Measurements from ENCODE around the gene TMOD3. TPM values are rescaled to one million over a fixed set of nuclear protein-coding genes. Genes with fewer than 3 reads are reported as not detected.

The TMOD3 gene
- polyA plus RNA-seq, 1 experiment = 5.8 TPM

GRCh38 chr15:51801391-51801835 is 28.0 kb upstream of the TMOD3 start:
- Histone ChIP-seq H3K27me3 (ENCODE audit: control insufficient read depth, insufficient read depth, low read length) (no peaks in the 10 kb centered on the region), H3K4me3 (ENCODE audit: low read depth, low read length) (no peak overlapping the region), H3K36me3 (ENCODE audit: control insufficient read depth, insufficient read depth, low read length) (no peaks in the 10 kb centered on the region)
- peak; percentile 59 for TF ChIP-seq CTCF (IDR thresholded peaks at IDR 0.05; ENCODE audit: insufficient read depth, low read depth, low read length)
- POLR2A ChIA-PET = no interaction called here
- no peak for DNase-seq (ENCODE audit: low read depth)
- CTCF ChIA-PET = interaction anchor here (1.0 to 1.6 kb wide), 3 partner anchors 11 to 25 kb away, joined by 3 to 6 read pairs (median 3); no protein-coding TSS in a partner anchor

- Histone ChIP-seq H3K4me3 (ENCODE audit: low read depth, low read length) (no peak overlapping the region), H3K27me3 (ENCODE audit: control insufficient read depth, insufficient read depth, low read length) (no peaks in the 10 kb centered on the region), H3K36me3 (ENCODE audit: control insufficient read depth, insufficient read depth, low read length) (no peaks in the 10 kb centered on the region)
- TF ChIP-seq CTCF (IDR thresholded peaks at IDR 0.05; ENCODE audit: insufficient read depth, low read depth, low read length) = no peak
- ChIA-PET POLR2A (no interaction called here), CTCF (interaction anchor here (1.1 to 1.6 kb wide), 2 partner anchors 12 to 26 kb away, joined by 3 to 6 read pairs; no protein-coding TSS in a partner anchor)
- DNase-seq (ENCODE audit: low read depth) = no peak
These were observed 26.9 kb upstream of the TMOD3 start for GRCh38 chr15:51802593-51802992.

GRCh38 chr15:51803965-51804364 is 25.5 kb upstream of the TMOD3 start:
- no peak for TF ChIP-seq CTCF (IDR thresholded peaks at IDR 0.05; ENCODE audit: insufficient read depth, low read depth, low read length)
- CTCF ChIA-PET = no interaction called here

GRCh38 chr15:51806123-51806522 is 23.3 kb upstream of the TMOD3 start:
- no peaks in the 10 kb centered on the region for H3K27me3 ChIP-seq (ENCODE audit: control insufficient read depth, insufficient read depth, low read length)
- ChIA-PET CTCF (interaction anchor here (1.4 kb wide), 1 partner anchor 156 kb away, joined by 3 read pairs; no protein-coding TSS in a partner anchor), POLR2A (no interaction called here)
- no peak overlapping the region for H3K4me3 ChIP-seq (ENCODE audit: low read depth, low read length)
- DNase-seq (ENCODE audit: low read depth) = no peak
- H3K36me3 ChIP-seq (ENCODE audit: control insufficient read depth, insufficient read depth, low read length) = no peaks in the 10 kb centered on the region
- TF ChIP-seq CTCF (IDR thresholded peaks at IDR 0.05; ENCODE audit: insufficient read depth, low read depth, low read length) = no peak

More at GRCh38 chr15:51803965-51804364, 25.5 kb upstream of the TMOD3 start:
- POLR2A ChIA-PET = no interaction called here
- Histone ChIP-seq H3K4me3 (ENCODE audit: low read depth, low read length) (no peak overlapping the region), H3K36me3 (ENCODE audit: control insufficient read depth, insufficient read depth, low read length) (no peaks in the 10 kb centered on the region), H3K27me3 (ENCODE audit: control insufficient read depth, insufficient read depth, low read length) (no peaks in the 10 kb centered on the region)
- no peak for DNase-seq (ENCODE audit: low read depth)

GRCh38 chr15:51809457-51809856 is 20.0 kb upstream of the TMOD3 start:
- Histone ChIP-seq H3K27me3 (ENCODE audit: control insufficient read depth, insufficient read depth, low read length) (no peaks in the 10 kb centered on the region), H3K36me3 (ENCODE audit: control insufficient read depth, insufficient read depth, low read length) (no peaks in the 10 kb centered on the region), H3K4me3 (ENCODE audit: low read depth, low read length) (no peak overlapping the region)
- ChIA-PET POLR2A (no interaction called here), CTCF (no interaction called here)
- DNase-seq (ENCODE audit: low read depth) = no peak
- no peak for TF ChIP-seq CTCF (IDR thresholded peaks at IDR 0.05; ENCODE audit: insufficient read depth, low read depth, low read length)
